Gastrocnemius medialis (tissue), 4 donors: ENCODE results near the gene KIRREL3.

ENCODE experiments used
- POLR2A ChIP-seq, 2 donors: fragments of 450-650 bp; IDR thresholded peaks; one replicate each; pipeline ENCODE4 v1.6.1; 2017; ENCODE audit warnings: antibody characterized with exemption in 2 of 2, mild to moderate bottlenecking in 2 of 2, moderate library complexity in 2 of 2
- TF ChIP-seq, protein P1 (sequence below), 5 experiments: fragments of 450-650 bp in 3 of 5; fragments of 200-600 bp in 2 of 5; sonication (generic) in 2 of 5; IDR thresholded peaks in 4 of 5; conservative IDR thresholded peaks in 1 of 5; 1 replicate in 4 of 5; 2 replicates in 1 of 5; pipeline ENCODE4 v1.5.1; 2016 to 2019; ENCODE audit warnings: antibody characterized with exemption in 5 of 5, mild to moderate bottlenecking in 3 of 5, moderate library complexity in 3 of 5

- TF ChIP-seq POLR2A (IDR thresholded peaks at IDR 0.05), result no peak
- TF ChIP-seq, protein P1, sequence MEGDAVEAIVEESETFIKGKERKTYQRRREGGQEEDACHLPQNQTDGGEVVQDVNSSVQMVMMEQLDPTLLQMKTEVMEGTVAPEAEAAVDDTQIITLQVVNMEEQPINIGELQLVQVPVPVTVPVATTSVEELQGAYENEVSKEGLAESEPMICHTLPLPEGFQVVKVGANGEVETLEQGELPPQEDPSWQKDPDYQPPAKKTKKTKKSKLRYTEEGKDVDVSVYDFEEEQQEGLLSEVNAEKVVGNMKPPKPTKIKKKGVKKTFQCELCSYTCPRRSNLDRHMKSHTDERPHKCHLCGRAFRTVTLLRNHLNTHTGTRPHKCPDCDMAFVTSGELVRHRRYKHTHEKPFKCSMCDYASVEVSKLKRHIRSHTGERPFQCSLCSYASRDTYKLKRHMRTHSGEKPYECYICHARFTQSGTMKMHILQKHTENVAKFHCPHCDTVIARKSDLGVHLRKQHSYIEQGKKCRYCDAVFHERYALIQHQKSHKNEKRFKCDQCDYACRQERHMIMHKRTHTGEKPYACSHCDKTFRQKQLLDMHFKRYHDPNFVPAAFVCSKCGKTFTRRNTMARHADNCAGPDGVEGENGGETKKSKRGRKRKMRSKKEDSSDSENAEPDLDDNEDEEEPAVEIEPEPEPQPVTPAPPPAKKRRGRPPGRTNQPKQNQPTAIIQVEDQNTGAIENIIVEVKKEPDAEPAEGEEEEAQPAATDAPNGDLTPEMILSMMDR (IDR thresholded peaks at IDR 0.05 in 4 of 5, conservative IDR thresholded peaks at IDR 0.05 in 1 of 5), result no peak
These were observed 185.5 kb downstream of the KIRREL3 start for GRCh38 chr11:126815111-126815510.
